NCI-H510A (cell line): Measurements from ENCODE around the gene SULT6B1.
"Not testable (repeated sequence)": the region's sequence is repeated elsewhere in the genome, so short reads cannot be mapped to it uniquely, and the experiment has no call there.

Experiments
- DNase-seq: peaks from one replicate; lab custom pipeline; 2025; lab: John Stamatoyannopoulos, UW

Gene SULT6B1

GRCh38 chr2:37188570-37188969, at the start of gene SULT6B1:
Gene SULT6B1 (minus strand): TSS chr2:37188670. CDS start chr2:37188640, 30 bp downstream.
- no peak for DNase-seq

GRCh38 chr2:37232131-37232933, 43.9 kb upstream of the SULT6B1 start:
- DNase-seq, result no peak

- peak; percentile 85 for DNase-seq
Observed at GRCh38 chr2:37231241-37232130, 43.0 kb upstream of the SULT6B1 start, which contains the start of the genes CEBPZ and NDUFAF7. Gene CEBPZ (minus strand): TSS chr2:37231596. CDS start chr2:37231567, 29 bp downstream. Gene NDUFAF7 (plus strand): TSS chr2:37231658. CDS start chr2:37231706, 48 bp downstream.

- no peak for DNase-seq
Observed at GRCh38 chr2:37230581-37230980, 42.1 kb upstream of the SULT6B1 start.

GRCh38 chr2:37228788-37229187, 40.3 kb upstream of the SULT6B1 start:
- no peak for DNase-seq

GRCh38 chr2:37226863-37227262, 38.4 kb upstream of the SULT6B1 start:
- no peak for DNase-seq

DNA sequence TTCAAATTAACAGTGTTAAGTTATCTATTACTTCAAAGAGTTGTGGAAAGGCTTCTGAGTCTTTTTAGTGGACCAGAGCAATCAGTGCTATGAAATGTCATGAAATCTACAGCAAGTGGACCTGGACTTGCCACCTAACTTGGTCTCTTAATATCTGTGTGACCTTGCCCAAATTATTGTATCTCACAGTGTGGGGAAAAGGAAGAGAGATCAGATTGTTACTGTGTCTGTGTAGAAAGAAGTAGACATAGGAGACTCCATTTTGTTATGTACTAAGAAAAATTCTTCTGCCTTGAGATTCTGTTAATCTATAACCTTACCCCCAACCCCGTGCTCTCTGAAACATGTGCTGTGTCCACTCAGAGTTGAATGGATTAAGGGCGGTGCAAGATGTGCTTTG, 36.7 kb upstream of the SULT6B1 start:
- DNase-seq, result not testable (repeated sequence)

DNA sequence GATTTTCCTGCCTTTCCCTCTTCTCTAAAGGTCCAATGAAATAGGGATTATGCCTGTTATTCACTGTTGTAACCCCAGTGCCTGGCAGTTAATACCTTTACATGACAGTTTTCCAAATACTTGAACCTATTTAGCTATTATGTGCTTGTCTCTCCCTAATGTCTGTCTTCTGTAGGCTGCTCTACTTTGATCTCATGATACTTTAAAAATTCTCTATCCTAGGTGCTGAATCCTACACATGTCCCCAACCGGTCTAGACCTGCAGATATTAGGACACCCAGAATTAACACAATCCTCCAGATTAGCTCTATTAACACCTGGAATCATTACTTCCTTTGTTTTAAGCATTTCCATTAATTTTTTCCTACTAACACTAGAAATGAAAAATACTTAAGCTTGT, 35.6 kb upstream of the SULT6B1 start:
- no peak for DNase-seq

DNA sequence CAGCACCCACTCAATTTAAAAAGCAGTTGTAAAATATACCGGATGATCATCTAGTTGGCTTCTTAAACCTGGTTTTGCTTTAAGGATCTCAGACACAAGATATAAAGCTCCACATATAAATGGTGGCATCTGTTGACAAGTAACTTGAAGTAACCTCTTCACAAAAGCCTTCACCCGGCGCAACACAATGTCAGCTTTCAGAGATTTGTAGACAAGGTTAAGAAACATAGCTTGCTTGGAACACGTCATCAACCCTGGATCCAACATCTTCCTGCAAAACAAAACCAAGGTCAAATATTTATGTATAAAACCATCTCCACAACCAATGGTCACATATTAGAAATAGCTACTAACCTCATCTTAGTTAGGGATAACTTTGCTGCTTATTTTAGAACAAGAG, 34.7 kb upstream of the SULT6B1 start:
- DNase-seq, result no peak

DNA sequence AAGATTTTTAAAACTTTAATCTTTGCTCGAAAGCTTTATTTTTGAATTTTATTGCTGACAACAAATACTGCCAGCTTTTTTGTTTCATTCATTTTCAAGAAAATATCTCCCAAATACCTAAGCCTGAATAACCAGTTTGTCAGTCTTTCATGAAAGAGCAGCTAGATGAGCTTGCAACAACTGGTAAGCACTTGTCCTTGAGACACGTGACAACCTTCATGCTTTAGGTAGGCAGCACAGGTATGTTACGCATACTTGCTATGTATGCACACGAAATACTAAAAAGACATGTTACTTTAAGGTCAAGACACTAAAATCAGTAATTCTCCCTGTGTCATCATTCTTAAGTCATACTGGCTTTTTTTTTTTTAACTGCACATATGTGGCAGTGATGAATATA, 30.6 kb upstream of the SULT6B1 start:
- no peak for DNase-seq

GRCh38 chr2:37215250-37215649, 26.8 kb upstream of the SULT6B1 start:
- DNase-seq, result no peak

DNA sequence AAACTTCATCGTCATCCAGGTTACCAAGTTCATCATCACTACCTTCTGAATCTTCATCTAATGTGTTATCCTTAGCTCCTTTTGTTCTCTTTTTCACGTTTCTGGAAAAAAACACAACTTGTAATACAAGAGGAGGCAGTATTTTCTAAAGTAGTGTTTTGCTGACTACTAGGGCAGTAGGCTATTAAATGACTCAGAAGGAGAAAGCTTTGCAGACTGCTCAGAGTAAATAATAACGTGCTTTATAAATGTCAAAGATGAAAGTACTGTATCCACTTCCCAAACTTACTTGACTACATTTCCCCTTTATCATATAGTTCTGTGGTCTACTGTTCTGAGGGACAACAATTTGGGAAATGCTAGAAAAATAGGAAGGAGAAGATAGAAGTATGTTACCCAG, 23.5 kb upstream of the SULT6B1 start:
- DNase-seq, result no peak

GRCh38 chr2:37211212-37211611, 22.7 kb upstream of the SULT6B1 start:
- DNase-seq, result no peak

DNA sequence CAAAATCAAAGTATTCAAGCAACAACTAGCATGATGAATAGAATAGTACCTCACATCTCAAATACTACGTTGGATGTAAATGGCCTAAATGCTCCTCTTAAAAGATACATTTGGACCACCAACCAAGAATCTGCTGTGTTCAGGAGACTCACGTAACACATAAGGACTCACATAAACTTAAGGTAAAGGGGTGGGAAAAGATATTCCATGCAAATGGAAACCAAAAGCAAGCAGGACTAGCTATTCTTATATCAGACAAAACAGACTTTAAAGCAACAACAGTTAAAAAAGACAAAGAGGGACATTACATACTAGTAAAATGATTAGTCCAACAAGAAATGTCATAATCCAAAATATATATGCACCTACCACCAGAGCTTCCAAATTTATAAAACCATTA, 18.3 kb upstream of the SULT6B1 start:
- DNase-seq, result not testable (repeated sequence)

GRCh38 chr2:37205689-37206341, 17.3 kb upstream of the SULT6B1 start:
- no peak for DNase-seq

DNA sequence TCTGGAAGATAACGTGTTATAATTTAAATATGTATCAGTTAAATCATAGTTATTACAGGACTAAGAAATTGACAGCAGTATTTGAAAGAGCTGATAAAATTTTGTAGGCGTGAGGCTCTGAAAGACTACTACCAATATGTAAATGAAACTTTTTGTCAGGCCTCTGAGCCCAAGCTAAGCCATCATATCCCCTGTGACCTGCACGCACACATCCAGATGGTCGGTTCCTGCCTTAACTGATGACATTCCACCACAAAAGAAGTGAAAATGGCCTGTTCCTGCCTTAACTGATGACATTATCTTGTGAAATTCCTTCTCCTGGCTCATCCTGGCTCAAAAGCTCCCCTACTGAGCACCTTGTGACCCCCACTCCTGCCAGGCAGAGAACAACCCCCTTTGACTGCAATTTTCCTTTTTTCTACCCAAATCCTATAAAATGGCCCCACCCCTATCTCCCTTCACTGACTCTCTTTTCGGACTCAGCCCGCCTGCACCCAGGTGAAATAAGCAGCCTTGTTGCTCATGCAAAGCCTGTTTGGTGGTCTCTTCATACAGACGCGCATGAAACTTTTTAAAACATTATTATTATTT, 16.7 kb upstream of the SULT6B1 start:
- not testable (repeated sequence) for DNase-seq

GRCh38 chr2:37203708-37204107, 15.2 kb upstream of the SULT6B1 start:
- DNase-seq, result no peak

DNA sequence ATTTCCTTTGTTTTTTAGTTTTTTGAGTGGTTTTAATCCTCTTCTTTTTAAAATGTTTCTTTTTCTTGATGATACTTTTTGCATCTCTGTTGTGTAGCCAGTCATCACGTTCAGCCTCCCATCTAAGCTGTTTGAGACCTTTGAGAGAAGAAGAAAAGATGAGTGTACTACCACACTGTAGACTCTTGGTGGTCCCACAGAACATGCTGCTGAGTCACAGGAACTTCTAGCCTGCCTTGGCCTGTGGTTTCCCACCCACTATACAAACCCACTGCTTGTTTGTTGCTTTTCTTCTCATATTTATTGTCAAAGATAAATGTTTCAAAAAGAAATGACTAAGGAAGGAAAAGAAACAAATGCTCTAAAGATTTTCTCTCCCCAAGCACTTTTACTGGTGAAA, 13.3 kb upstream of the SULT6B1 start:
- no peak for DNase-seq

DNA sequence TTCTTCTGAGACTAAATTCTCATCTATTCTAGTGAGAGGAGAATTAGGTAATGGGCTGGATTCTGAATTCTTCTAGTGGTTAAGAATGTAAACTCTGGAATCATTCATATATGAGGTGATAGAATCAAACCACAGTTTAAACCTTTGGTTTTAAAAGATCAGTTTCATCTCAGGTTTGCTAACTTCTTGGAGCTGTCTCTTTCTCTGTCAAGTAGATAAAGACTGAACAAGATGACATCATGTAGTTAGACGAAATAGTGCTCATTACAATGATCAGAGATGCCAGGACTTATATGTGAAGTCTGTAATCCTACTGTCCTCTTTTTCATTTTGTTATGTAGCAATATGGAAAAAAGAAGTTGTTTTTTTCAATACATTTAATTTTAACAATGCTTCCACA, 12.7 kb upstream of the SULT6B1 start:
- DNase-seq, result no peak

GRCh38 chr2:37198681-37199065, 10.2 kb upstream of the SULT6B1 start:
- no peak for DNase-seq

DNA sequence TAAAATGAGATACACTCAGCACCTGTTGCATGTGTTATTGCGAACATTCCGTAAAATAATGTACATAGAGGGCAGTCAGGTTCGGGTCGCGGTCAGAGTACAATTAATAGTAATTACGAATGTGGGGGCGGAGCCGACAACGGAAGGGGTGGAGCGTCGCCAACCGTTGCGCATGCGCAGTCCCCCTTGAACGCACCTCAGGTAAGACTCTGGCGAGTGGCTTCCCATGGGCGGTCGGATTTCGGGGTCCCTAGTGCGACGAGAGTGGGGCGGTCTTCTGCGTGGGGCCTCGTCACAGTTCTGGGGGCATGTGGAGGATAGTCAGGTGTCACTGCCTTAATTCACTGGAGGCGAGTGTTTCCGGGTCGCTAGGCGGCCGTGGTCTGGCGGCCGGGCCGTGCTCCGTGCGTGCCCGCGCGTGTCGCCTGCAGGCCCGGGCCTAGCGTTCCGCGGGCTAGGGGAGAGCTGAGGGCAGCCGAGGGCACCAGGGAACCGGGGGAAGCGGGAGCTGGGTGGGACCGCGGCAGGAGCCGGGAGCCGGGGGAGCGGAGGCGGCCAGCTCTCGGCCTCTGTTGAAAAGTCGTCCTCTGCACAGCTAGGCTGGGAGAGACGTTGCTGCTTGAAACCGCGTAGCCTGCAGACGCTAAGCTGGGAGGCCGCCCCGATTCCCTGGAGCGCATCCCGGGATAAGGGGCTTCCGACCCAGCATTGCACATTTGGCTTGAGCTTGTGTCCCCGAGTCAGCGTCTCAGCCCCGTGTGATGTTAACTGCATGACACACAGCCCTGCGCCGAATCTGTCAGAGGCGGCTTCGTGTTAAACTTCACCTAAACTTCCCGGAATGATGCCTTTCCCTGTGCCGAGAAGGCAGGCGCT, 8.1 kb upstream of the SULT6B1 start, which contains the start of gene CEBPZOS:
TSS of gene CEBPZOS (plus strand) at position 177 of the 876 bp plus-strand sequence. CDS start 3,209 bp downstream, outside the sequence.
- peak; percentile 46 for DNase-seq
